ENCODE measurements around the gene TMEM60.

Gene TMEM60

DNA sequence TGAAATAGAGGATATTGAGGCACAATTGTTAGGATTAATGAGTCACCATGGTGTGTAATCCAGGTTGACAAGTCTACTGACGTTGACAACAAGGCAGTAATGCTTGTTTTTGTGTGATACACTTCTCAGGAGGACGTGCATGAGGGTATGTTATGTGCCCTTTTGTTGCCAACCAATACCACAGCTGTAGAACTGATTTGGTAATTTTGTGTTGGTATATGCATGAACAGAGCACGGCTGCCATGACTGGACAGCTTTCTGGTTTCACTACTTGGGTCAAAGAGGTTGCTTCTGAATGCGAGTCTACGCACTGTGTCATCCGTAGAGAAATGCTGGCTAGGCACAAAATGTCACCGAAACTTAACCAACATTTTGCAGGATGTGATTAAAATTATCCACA, 33.2 kb upstream of the TMEM60 start:
- Histone ChIP-seq H3K4me1 (ENCODE audit: control insufficient read depth, insufficient read depth, low read length, unreplicated experiment) (peaks cover 7% of the 10 kb centered on the region), H3K27me3 (ENCODE audit: insufficient read depth, low read length) (no peaks in the 10 kb centered on the region), H3K36me3 (ENCODE audit: insufficient read depth, low read length) (peaks cover under 1% of the 10 kb centered on the region; the same call in 1 of the 2 replicates), H3K79me2 (ENCODE audit: control insufficient read depth, insufficient read depth, low read length, unreplicated experiment) (peaks cover 5% of the 10 kb centered on the region), H3K27ac (ENCODE audit: low read depth, low read length) (no peak overlapping the region), H2AFZ (ENCODE audit: low read length, unreplicated experiment) (no peak overlapping the region), H3K4me3 (ENCODE audit: low read depth, low read length) (no peak overlapping the region)

DNA sequence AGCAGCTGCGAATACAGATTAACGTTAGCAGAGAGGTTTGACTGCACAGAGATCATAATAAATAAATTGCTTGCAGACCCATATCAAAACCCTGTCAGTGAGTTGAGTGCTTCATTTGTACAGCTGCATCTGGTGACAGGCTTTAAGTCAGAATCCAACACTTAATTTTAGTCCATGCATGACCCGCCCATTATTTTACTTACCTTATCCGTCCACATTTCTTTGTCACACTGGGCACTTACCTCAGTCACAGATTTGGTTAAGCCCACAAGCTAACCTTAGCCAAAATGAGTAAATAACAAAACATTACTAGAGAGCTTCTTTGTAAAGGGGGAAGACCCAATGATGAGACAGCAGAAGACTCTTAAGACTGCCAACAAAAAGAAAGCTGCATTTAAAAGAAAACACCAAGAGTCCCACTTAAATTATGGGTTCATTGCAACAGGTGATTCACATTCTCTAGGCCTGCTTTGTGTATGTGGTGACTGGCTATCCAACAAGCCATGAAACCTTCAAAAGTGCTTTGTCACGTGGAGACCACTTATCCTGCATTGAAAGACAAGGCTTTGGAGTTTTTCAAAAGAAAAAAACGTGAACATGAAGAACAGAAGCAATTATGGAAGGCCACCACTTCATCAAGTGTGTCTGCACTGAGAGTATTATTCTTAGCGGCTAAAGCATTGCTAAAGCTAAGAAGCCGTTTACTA, 32.6 kb upstream of the TMEM60 start:
- Histone ChIP-seq H3K79me2 (ENCODE audit: control insufficient read depth, insufficient read depth, low read length, unreplicated experiment) (peaks cover 5% of the 10 kb centered on the region), H3K27me3 (ENCODE audit: insufficient read depth, low read length) (no peaks in the 10 kb centered on the region), H2AFZ (ENCODE audit: low read length, unreplicated experiment) (no peak overlapping the region), H3K4me3 (ENCODE audit: low read depth, low read length) (no peak overlapping the region), H3K4me1 (ENCODE audit: control insufficient read depth, insufficient read depth, low read length, unreplicated experiment) (peaks cover 7% of the 10 kb centered on the region), H3K27ac (ENCODE audit: low read depth, low read length) (no peak overlapping the region), H3K36me3 (ENCODE audit: insufficient read depth, low read length) (peaks cover 7% of the 10 kb centered on the region; the same call in 1 of the 2 replicates)

DNA sequence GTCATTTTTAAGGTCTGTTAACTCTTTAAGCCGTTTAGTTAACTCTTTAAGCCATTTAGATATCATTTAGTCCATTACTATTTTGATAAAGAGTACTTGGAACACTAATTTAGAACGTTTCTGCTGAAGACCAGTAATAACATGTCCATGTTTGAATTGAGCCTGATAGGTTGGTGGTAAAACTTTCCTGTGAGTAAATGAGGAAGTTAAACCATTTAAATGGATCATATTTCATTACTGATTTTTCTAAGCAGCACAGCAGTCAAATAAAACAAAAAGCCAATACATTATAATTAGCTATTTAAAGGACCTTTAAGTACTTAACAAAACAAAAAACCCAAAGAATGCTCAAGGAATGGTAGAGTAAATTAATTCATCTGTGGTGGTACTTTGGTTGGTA, 29.8 kb upstream of the TMEM60 start:
- Histone ChIP-seq H3K4me1 (ENCODE audit: control insufficient read depth, insufficient read depth, low read length, unreplicated experiment) (no peaks in the 10 kb centered on the region), H3K79me2 (ENCODE audit: control insufficient read depth, insufficient read depth, low read length, unreplicated experiment) (peaks cover 5% of the 10 kb centered on the region)

DNA sequence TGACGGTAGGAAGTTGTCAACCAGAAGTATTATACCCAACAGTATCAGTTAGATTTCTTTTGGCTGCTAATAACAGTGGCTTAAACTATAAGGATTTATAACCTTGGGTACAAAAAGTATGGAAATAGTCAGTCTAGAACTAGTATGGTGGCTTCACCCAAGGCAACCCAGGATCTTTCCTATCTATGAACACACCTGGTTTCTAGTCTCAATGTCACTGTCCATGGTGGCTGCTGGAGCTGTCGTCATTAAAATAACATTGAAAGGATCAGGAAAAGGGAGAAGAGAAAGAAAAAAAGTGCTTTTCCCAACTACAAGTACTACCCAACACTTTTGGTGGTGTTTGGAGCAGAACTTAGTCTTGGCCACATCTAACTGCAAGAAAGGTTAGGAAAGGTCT, 28.1 kb upstream of the TMEM60 start:
- Histone ChIP-seq H3K4me1 (ENCODE audit: control insufficient read depth, insufficient read depth, low read length, unreplicated experiment) (no peaks in the 10 kb centered on the region), H3K27ac (ENCODE audit: low read depth, low read length) (no peak overlapping the region), H3K36me3 (ENCODE audit: insufficient read depth, low read length) (peaks cover 8% of the 10 kb centered on the region; the same call in 1 of the 2 replicates), H3K4me3 (ENCODE audit: low read depth, low read length) (no peak overlapping the region), H2AFZ (ENCODE audit: low read length, unreplicated experiment) (no peak overlapping the region), H3K27me3 (ENCODE audit: insufficient read depth, low read length) (no peaks in the 10 kb centered on the region), H3K79me2 (ENCODE audit: control insufficient read depth, insufficient read depth, low read length, unreplicated experiment) (peaks cover 10% of the 10 kb centered on the region)

More for the DNA sequence above, 29.8 kb upstream of the TMEM60 start:
- Histone ChIP-seq H3K4me3 (ENCODE audit: low read depth, low read length) (no peak overlapping the region), H3K36me3 (ENCODE audit: insufficient read depth, low read length) (peaks cover 8% of the 10 kb centered on the region; the same call in 1 of the 2 replicates), H3K27ac (ENCODE audit: low read depth, low read length) (no peak overlapping the region), H2AFZ (ENCODE audit: low read length, unreplicated experiment) (no peak overlapping the region), H3K27me3 (ENCODE audit: insufficient read depth, low read length) (no peaks in the 10 kb centered on the region)

DNA sequence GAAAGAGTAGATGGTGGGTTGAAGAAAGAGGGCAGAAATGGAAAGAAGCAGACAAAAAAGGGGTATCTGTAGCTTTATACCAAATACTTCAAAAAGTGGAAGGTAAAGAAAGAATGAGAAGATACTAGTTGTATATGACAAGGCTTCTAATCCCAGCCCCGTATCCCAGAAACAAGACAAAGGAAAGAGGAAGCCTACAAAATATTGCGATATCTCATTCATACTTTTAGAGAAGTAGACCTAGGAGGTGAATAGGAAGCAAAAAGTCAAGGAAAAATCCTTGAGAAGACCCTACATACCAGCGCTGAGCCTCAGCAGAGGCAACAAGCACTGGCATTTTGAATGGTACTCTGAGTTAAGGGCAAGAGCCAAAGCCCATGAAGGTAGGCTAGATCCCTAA, 26.9 kb upstream of the TMEM60 start:
- H3K79me2 ChIP-seq (ENCODE audit: control insufficient read depth, insufficient read depth, low read length, unreplicated experiment): peaks cover 10% of the 10 kb centered on the region
- no peak overlapping the region for H3K27ac ChIP-seq (ENCODE audit: low read depth, low read length)

DNA sequence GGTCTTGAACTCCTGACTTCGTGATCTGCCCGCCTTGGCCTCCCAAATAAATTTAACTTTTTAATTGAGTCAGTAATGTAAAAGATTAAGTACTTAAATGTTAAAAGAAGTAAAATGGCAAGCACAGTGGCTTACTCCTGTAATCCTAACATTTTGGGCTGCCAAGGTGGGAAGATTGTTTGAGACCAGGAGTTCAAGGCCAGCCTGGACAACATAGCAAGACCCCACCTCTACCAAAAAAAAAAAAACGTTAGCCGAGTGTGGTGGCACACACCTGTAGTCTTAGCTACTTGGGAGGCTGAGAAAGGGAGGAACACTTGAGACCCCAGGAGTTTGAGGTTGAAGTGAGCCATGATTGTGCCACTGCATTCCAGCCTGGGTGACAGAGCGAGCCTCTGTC, 26.4 kb upstream of the TMEM60 start:
- H2AFZ ChIP-seq (ENCODE audit: low read length, unreplicated experiment): no peak overlapping the region
- H3K36me3 ChIP-seq (ENCODE audit: insufficient read depth, low read length): peaks cover 16% of the 10 kb centered on the region; the same call in 1 of the 2 replicates
- no peaks in the 10 kb centered on the region for H3K4me1 ChIP-seq (ENCODE audit: control insufficient read depth, insufficient read depth, low read length, unreplicated experiment)
- H3K4me3 ChIP-seq (ENCODE audit: low read depth, low read length): no peak overlapping the region
- no peak overlapping the region for H3K27ac ChIP-seq (ENCODE audit: low read depth, low read length)
- H3K79me2 ChIP-seq (ENCODE audit: control insufficient read depth, insufficient read depth, low read length, unreplicated experiment): peaks cover 10% of the 10 kb centered on the region
- no peaks in the 10 kb centered on the region for H3K27me3 ChIP-seq (ENCODE audit: insufficient read depth, low read length)

More for the DNA sequence above, 26.9 kb upstream of the TMEM60 start:
- H3K4me1 ChIP-seq (ENCODE audit: control insufficient read depth, insufficient read depth, low read length, unreplicated experiment): no peaks in the 10 kb centered on the region
- peaks cover 15% of the 10 kb centered on the region; the same call in 1 of the 2 replicates for H3K36me3 ChIP-seq (ENCODE audit: insufficient read depth, low read length)
- H2AFZ ChIP-seq (ENCODE audit: low read length, unreplicated experiment): no peak overlapping the region
- no peak overlapping the region for H3K4me3 ChIP-seq (ENCODE audit: low read depth, low read length)
- no peaks in the 10 kb centered on the region for H3K27me3 ChIP-seq (ENCODE audit: insufficient read depth, low read length)

DNA sequence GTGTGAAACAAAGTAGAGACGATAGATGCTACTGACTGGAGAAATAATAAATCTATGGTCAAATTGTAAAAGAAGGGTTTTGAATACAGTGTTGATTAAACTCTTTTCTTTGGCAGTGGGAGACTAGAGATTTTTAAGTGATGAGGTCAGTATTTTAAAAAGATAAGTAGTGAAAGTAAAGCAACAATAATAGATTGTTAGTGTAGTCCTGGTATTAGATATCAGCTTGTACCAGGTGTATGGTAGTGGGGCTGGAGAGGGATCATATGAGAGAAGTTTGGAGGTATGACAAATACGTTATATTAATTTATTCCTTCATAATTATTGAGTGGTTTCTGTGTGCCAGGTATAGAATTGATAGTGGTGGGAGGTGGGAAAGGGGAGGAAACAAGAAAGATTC, 25.6 kb upstream of the TMEM60 start:
- H3K4me1 ChIP-seq (ENCODE audit: control insufficient read depth, insufficient read depth, low read length, unreplicated experiment): no peaks in the 10 kb centered on the region
- peaks cover 10% of the 10 kb centered on the region for H3K79me2 ChIP-seq (ENCODE audit: control insufficient read depth, insufficient read depth, low read length, unreplicated experiment)
- no peak overlapping the region for H3K27ac ChIP-seq (ENCODE audit: low read depth, low read length)
- no peak overlapping the region for H2AFZ ChIP-seq (ENCODE audit: low read length, unreplicated experiment)
- H3K36me3 ChIP-seq (ENCODE audit: insufficient read depth, low read length): peaks cover 16% of the 10 kb centered on the region; the same call in 1 of the 2 replicates
- H3K4me3 ChIP-seq (ENCODE audit: low read depth, low read length): no peak overlapping the region
- no peaks in the 10 kb centered on the region for H3K27me3 ChIP-seq (ENCODE audit: insufficient read depth, low read length)

DNA sequence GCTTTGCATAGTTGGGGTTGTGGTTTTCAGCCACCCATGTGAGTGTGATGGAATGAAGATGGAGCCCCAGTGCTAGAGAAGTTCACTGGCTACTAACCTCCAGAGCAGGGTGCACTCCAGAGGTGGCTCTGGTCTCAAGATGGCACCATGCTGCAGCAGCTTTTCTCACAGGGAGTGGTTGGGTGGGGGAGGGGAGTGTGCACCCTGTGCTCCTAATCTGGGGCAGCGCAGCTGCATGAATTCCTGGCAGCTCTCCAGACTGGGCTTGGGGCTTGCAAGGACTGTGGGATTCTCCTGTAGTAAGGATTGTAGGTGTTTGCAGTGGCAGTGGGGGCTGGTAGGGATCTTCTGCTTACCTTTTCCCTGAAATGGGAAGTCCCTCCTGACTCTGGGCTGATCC, 24.0 kb upstream of the TMEM60 start:
- Histone ChIP-seq H3K27me3 (ENCODE audit: insufficient read depth, low read length) (no peaks in the 10 kb centered on the region), H3K79me2 (ENCODE audit: control insufficient read depth, insufficient read depth, low read length, unreplicated experiment) (peaks cover 10% of the 10 kb centered on the region)

DNA sequence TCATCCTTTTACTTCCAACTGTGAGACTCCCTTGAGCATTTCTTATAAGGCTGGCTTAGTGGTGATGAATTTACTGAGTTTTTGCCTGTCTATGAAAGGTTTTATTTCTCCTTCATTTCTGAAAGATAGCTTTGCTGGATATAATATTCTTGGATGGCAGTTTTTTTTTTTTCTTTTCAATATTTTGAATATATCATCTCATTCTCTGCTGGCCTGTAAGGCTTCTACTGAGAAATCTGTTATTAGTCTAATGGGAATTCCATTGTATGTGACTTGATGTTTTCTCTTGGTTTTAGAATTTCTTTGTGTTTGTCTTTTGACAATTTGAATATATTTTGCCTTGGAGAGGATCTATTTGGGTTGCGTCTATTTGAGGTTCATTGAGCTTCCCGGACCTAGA, 22.7 kb upstream of the TMEM60 start:
- Histone ChIP-seq H3K27ac (ENCODE audit: low read depth, low read length) (no peak overlapping the region), H3K36me3 (ENCODE audit: insufficient read depth, low read length) (peaks cover 11% of the 10 kb centered on the region; the same call in 1 of the 2 replicates), H3K79me2 (ENCODE audit: control insufficient read depth, insufficient read depth, low read length, unreplicated experiment) (peaks cover 16% of the 10 kb centered on the region), H3K4me1 (ENCODE audit: control insufficient read depth, insufficient read depth, low read length, unreplicated experiment) (no peaks in the 10 kb centered on the region), H2AFZ (ENCODE audit: low read length, unreplicated experiment) (no peak overlapping the region), H3K27me3 (ENCODE audit: insufficient read depth, low read length) (no peaks in the 10 kb centered on the region), H3K4me3 (ENCODE audit: low read depth, low read length) (no peak overlapping the region)

More for the DNA sequence above, 24.0 kb upstream of the TMEM60 start:
- no peak overlapping the region for H2AFZ ChIP-seq (ENCODE audit: low read length, unreplicated experiment)
- no peak overlapping the region for H3K27ac ChIP-seq (ENCODE audit: low read depth, low read length)
- peaks cover 16% of the 10 kb centered on the region; the same call in 1 of the 2 replicates for H3K36me3 ChIP-seq (ENCODE audit: insufficient read depth, low read length)
- no peak overlapping the region for H3K4me3 ChIP-seq (ENCODE audit: low read depth, low read length)
- H3K4me1 ChIP-seq (ENCODE audit: control insufficient read depth, insufficient read depth, low read length, unreplicated experiment): no peaks in the 10 kb centered on the region

DNA sequence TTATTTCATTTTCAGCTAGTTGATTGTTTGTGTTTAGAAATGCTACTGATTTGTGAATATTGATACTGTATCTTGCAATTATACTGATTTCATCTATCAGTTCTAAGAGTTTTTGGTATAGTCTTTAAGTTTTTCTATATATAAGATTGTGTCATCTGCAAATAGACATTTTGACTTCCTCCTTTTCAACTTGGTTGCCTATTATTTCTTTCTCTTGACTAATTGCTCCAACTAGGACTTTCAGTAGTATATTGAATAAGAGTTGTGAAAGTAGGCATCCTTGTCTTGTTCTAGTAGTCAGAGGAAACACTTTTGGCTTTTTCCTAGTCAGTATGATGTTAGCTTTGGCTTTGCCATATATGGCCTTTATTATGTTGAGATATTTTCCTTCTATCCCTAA, 20.8 kb upstream of the TMEM60 start:
- Histone ChIP-seq H3K79me2 (ENCODE audit: control insufficient read depth, insufficient read depth, low read length, unreplicated experiment) (peaks cover 21% of the 10 kb centered on the region), H2AFZ (ENCODE audit: low read length, unreplicated experiment) (no peak overlapping the region), H3K4me3 (ENCODE audit: low read depth, low read length) (no peak overlapping the region), H3K27ac (ENCODE audit: low read depth, low read length) (no peak overlapping the region), H3K4me1 (ENCODE audit: control insufficient read depth, insufficient read depth, low read length, unreplicated experiment) (no peaks in the 10 kb centered on the region), H3K27me3 (ENCODE audit: insufficient read depth, low read length) (no peaks in the 10 kb centered on the region), H3K36me3 (ENCODE audit: insufficient read depth, low read length) (peaks cover 8% of the 10 kb centered on the region; the same call in 1 of the 2 replicates)

DNA sequence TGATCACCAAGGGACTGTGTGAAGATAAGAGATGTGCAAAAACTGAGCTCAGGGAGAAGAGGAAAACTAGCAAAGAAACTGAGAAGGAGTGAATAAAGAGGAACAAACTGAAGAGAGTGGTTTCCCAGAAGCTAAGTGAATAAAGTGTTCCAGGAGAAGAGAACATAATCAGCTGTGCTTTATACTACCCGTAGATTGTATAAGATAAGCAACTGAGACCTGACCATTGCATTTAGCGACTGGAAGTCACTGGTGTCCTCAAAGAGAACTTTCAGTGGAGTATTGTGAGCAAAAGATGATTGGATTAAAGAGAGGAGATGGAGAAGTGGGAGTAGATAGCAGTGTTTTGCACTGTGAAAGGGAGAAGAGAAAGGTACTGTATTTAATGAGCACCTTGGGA, 14.9 kb upstream of the TMEM60 start:
- H3K79me2 ChIP-seq (ENCODE audit: control insufficient read depth, insufficient read depth, low read length, unreplicated experiment): peaks cover 41% of the 10 kb centered on the region
- H3K27ac ChIP-seq (ENCODE audit: low read depth, low read length): no peak overlapping the region
- H3K27me3 ChIP-seq (ENCODE audit: insufficient read depth, low read length): no peaks in the 10 kb centered on the region
- H3K4me1 ChIP-seq (ENCODE audit: control insufficient read depth, insufficient read depth, low read length, unreplicated experiment): peaks cover 13% of the 10 kb centered on the region
- no peak overlapping the region for H2AFZ ChIP-seq (ENCODE audit: low read length, unreplicated experiment)
- H3K36me3 ChIP-seq (ENCODE audit: insufficient read depth, low read length): 0 out of 2 replicates have a peak, but pooled peaks cover 4% of the 10 kb centered on the region
- H3K4me3 ChIP-seq (ENCODE audit: low read depth, low read length): no peak overlapping the region

Data from ACC112 (cell line).